Upper lobe of left lung (tissue), 6 donors: Measurements from ENCODE around the gene UBE2I. TPM values are rescaled to one million over a fixed set of nuclear protein-coding genes. Genes with fewer than 3 reads are reported as not detected.

Experiments
- ATAC-seq, 2 donors: fragments of 200-7000 bp; cut with Tn5 transposase; one replicate each; pipeline ENCODE4 v1.9.1; 2022; ENCODE audit warnings: mild to moderate bottlenecking in 2 of 2, moderate library complexity in 2 of 2; ENCODE audit not compliant: low FRiP score in 2 of 2
- DNase-seq, 2 donors: peaks; one replicate each; pipeline ENCODE4 v3.0.0-alpha.2; 2019 to 2020
- H3K27ac ChIP-seq, 4 donors: fragments of 200-600 bp; sonication (generic); one replicate each; pipeline ENCODE4 v1.5.1; 2016 to 2019
- H3K27me3 ChIP-seq, 4 donors: fragments of 200-600 bp; sonication (generic); one replicate each; pipeline ENCODE4 v1.5.1; 2017 to 2019
- H3K36me3 ChIP-seq, 4 donors: fragments of 200-600 bp; sonication (generic); one replicate each; pipeline ENCODE4 v1.5.1; 2016 to 2019
- H3K4me1 ChIP-seq, 4 donors: fragments of 200-600 bp; sonication (generic); one replicate each; pipeline ENCODE4 v1.5.1; 2018 to 2019
- H3K4me3 ChIP-seq, 4 donors: fragments of 200-600 bp; sonication (generic); one replicate each; pipeline ENCODE4 v1.5.1; 2017 to 2019; ENCODE audit warnings: mild to moderate bottlenecking in 2 of 4, moderate library complexity in 1 of 4
- H3K9me3 ChIP-seq, 4 donors: fragments of 200-600 bp; sonication (generic); one replicate each; pipeline ENCODE4 v1.5.1; 2018 to 2019
- EP300 ChIP-seq, 4 donors: sonication (generic); formaldehyde crosslinking; IDR thresholded peaks; one replicate each; pipeline ENCODE4 v1.5.1; 2017; ENCODE audit warnings: antibody characterized with exemption in 4 of 4, control low read depth in 2 of 4
- POLR2A ChIP-seq, 4 donors: fragments of 450-650 bp; IDR thresholded peaks; one replicate each; pipeline ENCODE4 v1.5.1; 2016 to 2017; ENCODE audit warnings: antibody characterized with exemption in 4 of 4, mild to moderate bottlenecking in 2 of 4
- POLR2AphosphoS5 ChIP-seq, 2 donors: sonication (generic); formaldehyde crosslinking; IDR thresholded peaks; one replicate each; pipeline ENCODE4 v1.5.1; 2017; ENCODE audit warnings: antibody characterized with exemption in 2 of 2
- WGBS, 2 donors: methylation state at CpG; one replicate each; pipeline ENCODE4 v1.1.5; 2017 to 2018; 5-methylcytosine and 5-hydroxymethylcytosine counted together
- total RNA-seq, 6 donors: library from RNA; depleted of rRNA in 4 of 6; stranded (reverse); fragments of >200 nt in 4 of 6; gene quantifications; one replicate each; pipeline versions ENCODE4 v1.1.0 to v1.2.1, GENCODE V29; 2016 to 2021
- TF ChIP-seq, protein P1 (sequence below), 6 experiments: fragments of 450-650 bp in 4 of 6; fragments of 200-600 bp in 2 of 6; sonication (generic) in 2 of 6; IDR thresholded peaks; one replicate each; pipeline ENCODE4 v1.5.1; 2016 to 2019; ENCODE audit warnings: antibody characterized with exemption in 6 of 6
- donor health status: DM: no; HTN: no; CAD: no; lungs with moderate emphysema.
- donor health status: DM: no; HTN: yes; CAD: no; lungs with severe emphysema.

UBE2I gene
- total RNA-seq = 100 to 1,000 TPM in 1 of 6 donors, 10 to 100 TPM in 5; 51.4 to 113 (median 92.0) TPM

DNA sequence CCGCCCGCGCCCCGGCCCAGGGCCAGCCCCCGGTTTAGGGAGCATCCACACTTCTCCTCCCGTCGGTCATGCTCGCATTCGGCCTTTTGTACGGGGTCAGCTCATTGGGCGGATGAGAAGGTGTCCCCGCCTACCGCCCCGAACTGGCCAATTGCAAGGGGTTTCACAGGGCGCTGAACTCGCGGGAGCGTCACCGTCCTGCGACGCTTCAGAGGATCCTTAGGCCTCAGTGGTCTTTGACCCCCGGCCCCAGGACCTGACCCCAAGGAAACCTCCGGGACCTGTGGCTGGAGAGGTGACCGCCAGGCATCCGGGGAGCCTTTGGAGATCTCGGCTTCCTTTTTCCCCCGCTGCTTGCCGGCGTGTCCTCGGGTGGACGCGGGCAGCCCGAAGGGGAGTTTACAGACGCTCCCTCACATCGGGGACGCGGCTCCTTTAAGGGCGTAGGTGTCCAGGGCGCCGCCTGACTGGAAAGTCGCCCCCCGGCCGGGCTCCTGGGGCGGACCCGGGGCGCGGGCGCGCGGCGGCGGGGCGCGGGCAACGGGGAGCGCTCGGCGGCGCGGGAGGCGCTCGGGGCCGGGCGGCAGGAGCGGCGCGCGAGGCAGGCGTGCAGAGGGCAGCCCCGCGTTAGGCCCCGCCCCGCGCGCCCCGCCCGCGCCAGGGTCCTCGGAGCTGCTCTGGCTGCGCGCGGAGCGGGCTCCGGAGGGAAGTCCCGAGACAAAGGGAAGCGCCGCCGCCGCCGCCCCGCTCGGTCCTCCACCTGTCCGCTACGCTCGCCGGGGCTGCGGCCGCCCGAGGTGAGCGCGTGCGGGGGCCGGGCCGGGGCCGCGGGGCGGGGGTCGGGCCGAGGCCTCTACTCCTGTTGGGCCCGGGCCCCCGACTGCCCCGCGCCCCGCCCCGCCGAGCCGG, at the start of gene UBE2I:
Gene UBE2I, plus strand, starts transcription at position 660 of the 909 bp plus-strand sequence. CDS start 4,395 bp downstream, outside the sequence.
- no peaks in the 10 kb centered on the region for H3K9me3 ChIP-seq
- peak within 1 kb of the TSS; percentile 81 to 91 (median 84) for H3K4me3 ChIP-seq
- H3K27me3 ChIP-seq = no peaks in the 10 kb centered on the region
- peaks cover under 1 to 18% (median 12%) of the 10 kb centered on the region in 4 donors for H3K36me3 ChIP-seq
- peak within 1 kb of the TSS; percentile 97 to 99 (median 98) for H3K27ac ChIP-seq
- TF ChIP-seq, protein P1, sequence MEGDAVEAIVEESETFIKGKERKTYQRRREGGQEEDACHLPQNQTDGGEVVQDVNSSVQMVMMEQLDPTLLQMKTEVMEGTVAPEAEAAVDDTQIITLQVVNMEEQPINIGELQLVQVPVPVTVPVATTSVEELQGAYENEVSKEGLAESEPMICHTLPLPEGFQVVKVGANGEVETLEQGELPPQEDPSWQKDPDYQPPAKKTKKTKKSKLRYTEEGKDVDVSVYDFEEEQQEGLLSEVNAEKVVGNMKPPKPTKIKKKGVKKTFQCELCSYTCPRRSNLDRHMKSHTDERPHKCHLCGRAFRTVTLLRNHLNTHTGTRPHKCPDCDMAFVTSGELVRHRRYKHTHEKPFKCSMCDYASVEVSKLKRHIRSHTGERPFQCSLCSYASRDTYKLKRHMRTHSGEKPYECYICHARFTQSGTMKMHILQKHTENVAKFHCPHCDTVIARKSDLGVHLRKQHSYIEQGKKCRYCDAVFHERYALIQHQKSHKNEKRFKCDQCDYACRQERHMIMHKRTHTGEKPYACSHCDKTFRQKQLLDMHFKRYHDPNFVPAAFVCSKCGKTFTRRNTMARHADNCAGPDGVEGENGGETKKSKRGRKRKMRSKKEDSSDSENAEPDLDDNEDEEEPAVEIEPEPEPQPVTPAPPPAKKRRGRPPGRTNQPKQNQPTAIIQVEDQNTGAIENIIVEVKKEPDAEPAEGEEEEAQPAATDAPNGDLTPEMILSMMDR (IDR thresholded peaks at IDR 0.05) = peak in 1 of 6 experiments; percentile 9
- no peak for TF ChIP-seq EP300 (IDR thresholded peaks at IDR 0.05)
- peak; percentile 33 to 44 for TF ChIP-seq POLR2AphosphoS5 (IDR thresholded peaks at IDR 0.05)
- peak in 2 of 4 donors; percentile 37 to 79 for TF ChIP-seq POLR2A (IDR thresholded peaks at IDR 0.05)
- peak; percentile 93 to 97 for DNase-seq
- peaks cover 31 to 47% (median 32%) of the 10 kb centered on the region in 4 donors for H3K4me1 ChIP-seq
- 3 to 5% methylated on average over 11 to 12 of the region's 117 CpGs for WGBS, 2 donors
- peak; percentile 94 to 96 for ATAC-seq

- no peak for ATAC-seq
- peaks cover 0 to 25% (median 8%) of the 10 kb centered on the region in 4 donors for H3K27me3 ChIP-seq
These were observed 49.7 kb upstream of the UBE2I start for GRCh38 chr16:1259760-1260068.

GRCh38 chr16:1260101-1260680, 49.2 kb upstream of the UBE2I start:
- no peaks in the 10 kb centered on the region for H3K36me3 ChIP-seq
- TF ChIP-seq POLR2A (IDR thresholded peaks at IDR 0.05) (no peak), EP300 (IDR thresholded peaks at IDR 0.05) (no peak), POLR2AphosphoS5 (IDR thresholded peaks at IDR 0.05) (no peak)
- TF ChIP-seq, protein P1 (IDR thresholded peaks at IDR 0.05) = no peak
- peaks cover 0 to 25% (median 8%) of the 10 kb centered on the region in 4 donors for H3K27me3 ChIP-seq
- no peaks in the 10 kb centered on the region for H3K9me3 ChIP-seq
- H3K4me3 ChIP-seq = no peak overlapping the region
- peak in 1 of 2 donors; percentile 77 for DNase-seq
- ATAC-seq = no peak
- no peak overlapping the region for H3K27ac ChIP-seq
- WGBS, 2 donors = 41 to 58% methylated on average over 3 to 19 of the region's 36 CpGs
- H3K4me1 ChIP-seq = peaks cover 0 to 9% (median 0%) of the 10 kb centered on the region in 4 donors

More at GRCh38 chr16:1259760-1260068, 49.7 kb upstream of the UBE2I start:
- H3K9me3 ChIP-seq = no peaks in the 10 kb centered on the region
- H3K4me3 ChIP-seq = no peak overlapping the region
- TF ChIP-seq POLR2AphosphoS5 (IDR thresholded peaks at IDR 0.05) (no peak), POLR2A (IDR thresholded peaks at IDR 0.05) (no peak), EP300 (IDR thresholded peaks at IDR 0.05) (no peak)
- TF ChIP-seq, protein P1 (IDR thresholded peaks at IDR 0.05) = no peak
- WGBS, 2 donors = 20% methylated on average over 2 to 11 of the region's 11 CpGs
- peaks cover 0 to 9% (median 0%) of the 10 kb centered on the region in 4 donors for H3K4me1 ChIP-seq
- DNase-seq = peak in 1 of 2 donors; percentile 43
- H3K27ac ChIP-seq = no peak overlapping the region
- H3K36me3 ChIP-seq = no peaks in the 10 kb centered on the region

DNA sequence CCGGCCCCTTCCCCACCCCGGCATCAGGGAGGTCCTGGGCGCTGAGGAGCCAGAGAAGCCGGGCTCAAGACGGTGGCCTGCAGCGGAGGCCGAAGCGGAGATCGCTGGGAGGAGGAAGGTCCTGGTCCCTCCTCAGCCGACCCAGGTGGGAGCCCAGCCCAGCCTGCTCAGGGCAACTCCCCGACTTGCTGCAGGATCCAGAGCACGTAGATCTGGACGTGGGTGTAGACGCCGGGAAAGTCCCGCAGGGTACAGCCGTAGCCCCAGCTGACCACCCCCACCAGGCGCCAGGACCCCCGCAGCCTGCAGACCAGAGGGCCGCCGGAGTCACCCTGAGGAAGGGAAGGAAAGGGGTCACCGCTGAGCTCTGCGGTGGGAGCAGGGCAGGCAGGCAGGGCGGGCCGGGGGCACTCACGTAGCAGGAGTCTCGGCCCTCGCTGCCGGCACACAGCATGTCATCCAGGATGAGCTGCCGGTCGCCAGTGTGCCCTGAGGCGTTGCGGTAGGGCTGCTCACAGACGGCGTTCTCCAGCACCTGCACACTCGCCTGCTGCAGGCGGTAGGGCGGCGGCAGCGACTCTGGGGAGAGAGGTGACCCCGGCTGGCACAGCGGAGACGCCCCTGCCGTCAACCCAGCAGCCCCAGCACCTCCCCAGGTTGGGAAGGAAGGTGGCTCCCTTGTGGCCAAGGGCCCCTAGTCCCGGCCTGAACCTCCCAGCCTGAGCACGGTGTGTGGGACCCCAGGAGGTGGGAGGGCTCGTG, 48.1 kb upstream of the UBE2I start:
- no peak overlapping the region for H3K4me3 ChIP-seq
- H3K36me3 ChIP-seq = no peaks in the 10 kb centered on the region
- H3K27me3 ChIP-seq = peaks cover 0 to 25% (median 8%) of the 10 kb centered on the region in 4 donors
- H3K9me3 ChIP-seq = no peaks in the 10 kb centered on the region
- H3K27ac ChIP-seq = no peak overlapping the region
- WGBS, 2 donors = 6 to 33% methylated on average over 10 to 42 of the region's 47 CpGs
- peaks cover 0 to 9% (median 0%) of the 10 kb centered on the region in 4 donors for H3K4me1 ChIP-seq
- TF ChIP-seq POLR2A (IDR thresholded peaks at IDR 0.05) (no peak), POLR2AphosphoS5 (IDR thresholded peaks at IDR 0.05) (no peak), EP300 (IDR thresholded peaks at IDR 0.05) (no peak)
- TF ChIP-seq, protein P1 (IDR thresholded peaks at IDR 0.05) = no peak
- no peak for ATAC-seq
- DNase-seq = peak in 1 of 2 donors; percentile 61
